Keratinocyte (primary cell): Measurements from ENCODE around the gene BNC1. TPM values are rescaled to one million over a fixed set of nuclear protein-coding genes. Genes with fewer than 3 reads are reported as not detected.
A peak's percentile ranks its signal among the peaks of the same experiment; 100 is the strongest.

Experiments
- DNase-seq: peaks from one replicate; pipeline ENCODE4 v3.0.0-alpha.2; 2011; ENCODE audit warnings: low read depth, missing footprints, low spot score
- FAIRE-seq: peaks from 2 replicates; lab custom pipeline; 2011; peaks lifted over from hg19 to GRCh38; lab: Jason Lieb, UNC
- H2AFZ ChIP-seq: 2 replicates; pipeline ENCODE4 v1.6.0; 2012; ENCODE audit warnings: low read length, control low read depth, inconsistent platforms; ENCODE audit not compliant: control insufficient read depth
- H3K27ac ChIP-seq: 2 replicates; pipeline ENCODE4 v1.5.1; 2011; ENCODE audit warnings: low read length; ENCODE audit not compliant: control insufficient read depth, insufficient read depth
- H3K27me3 ChIP-seq: 3 replicates; pipeline ENCODE4 v1.6.0; 2011; ENCODE audit warnings: low read length; ENCODE audit not compliant: control insufficient read depth, insufficient read depth; ENCODE audit errors: extremely low read depth
- H3K36me3 ChIP-seq, 2 experiments: 2 replicates in 1 of 2; 3 replicates in 1 of 2; pipeline ENCODE4 v1.5.1; 2011; ENCODE audit warnings: low read length in 2 of 2, mild to moderate bottlenecking in 1 of 2; ENCODE audit not compliant: control insufficient read depth in 2 of 2, insufficient read depth in 2 of 2; ENCODE audit errors: extremely low read depth in 1 of 2
- H3K4me1 ChIP-seq: 3 replicates; pipeline ENCODE4 v1.5.1; 2011; ENCODE audit warnings: low read length; ENCODE audit not compliant: control insufficient read depth, insufficient read depth; ENCODE audit errors: extremely low read depth
- H3K4me2 ChIP-seq: 3 replicates; pipeline ENCODE4 v1.6.0; 2011; ENCODE audit warnings: low read depth, low read length; ENCODE audit not compliant: control insufficient read depth, insufficient read depth; ENCODE audit errors: extremely low read depth
- H3K4me3 ChIP-seq, 3 experiments: fragments of 200-600 bp in 1 of 3; sonication (generic) in 1 of 3; 2 replicates in 2 of 3; 3 replicates in 1 of 3; pipeline ENCODE4 v1.5.1; 2011 to 2016; ENCODE audit warnings: low read length in 3 of 3, mild to moderate bottlenecking in 3 of 3, control low read depth in 2 of 3, inconsistent platforms in 1 of 3, low read depth in 1 of 3, mixed read lengths in 1 of 3, mixed run types in 1 of 3, moderate library complexity in 1 of 3; ENCODE audit not compliant: control insufficient read depth in 2 of 3, insufficient read depth in 2 of 3; ENCODE audit errors: extremely low read depth in 1 of 3
- H3K79me2 ChIP-seq: 2 replicates; pipeline ENCODE4 v1.6.0; 2012; ENCODE audit warnings: low read length; ENCODE audit not compliant: control insufficient read depth, insufficient read depth
- H3K9ac ChIP-seq: 3 replicates; pipeline ENCODE4 v1.6.0; 2011; ENCODE audit warnings: low read length; ENCODE audit not compliant: control insufficient read depth, insufficient read depth; ENCODE audit errors: extremely low read depth
- H3K9me1 ChIP-seq: 3 replicates; pipeline ENCODE4 v1.6.0; 2011; ENCODE audit warnings: low read length; ENCODE audit not compliant: control insufficient read depth, insufficient read depth; ENCODE audit errors: extremely low read depth
- H3K9me3 ChIP-seq: 2 replicates; pipeline ENCODE4 v1.5.1; 2012; ENCODE audit warnings: low read depth, low read length; ENCODE audit not compliant: control insufficient read depth
- H4K20me1 ChIP-seq: 3 replicates; pipeline ENCODE4 v1.6.0; 2011; ENCODE audit warnings: low read length; ENCODE audit not compliant: control insufficient read depth, insufficient read depth; ENCODE audit errors: extremely low read depth
- EZH2 ChIP-seq: IDR thresholded peaks from one replicate; pipeline ENCODE4 v1.6.1; 2012; ENCODE audit warnings: inconsistent platforms, mild to moderate bottlenecking, low read length, moderate library complexity
- dilution Hi-C: fragments of 300-500 bp; cut with MboI; formaldehyde crosslinking; loops from one replicate; pipeline ENCODE4 v1.7.0; 2020; ENCODE audit warnings: low sequenced_read_pairs; ENCODE audit not compliant: extremely low pct_ligation_motif_present
- polyA plus RNA-seq, 5 experiments: library from polyadenylated mRNA; depleted of rRNA in 3 of 5; stranded (reverse) in 3 of 5; stranded (forward) in 1 of 5; unstranded in 1 of 5; fragments of >200 nt; gene quantifications; 1 replicate in 1 of 5; 2 replicates in 3 of 5; 3 replicates in 1 of 5; pipeline versions ENCODE4 v1.2.1 to v1.2.3, GENCODE V29; 2011 to 2012; ENCODE audit warnings: missing spikeins in 2 of 5, low read depth in 1 of 5, low replicate concordance in 1 of 5
- TF ChIP-seq, protein P1 (sequence below), 3 experiments: IDR thresholded peaks in 1 of 3; conservative IDR thresholded peaks in 1 of 3; optimal IDR thresholded peaks in 1 of 3; 2 replicates in 2 of 3; 3 replicates in 1 of 3; pipeline versions ENCODE3 to v1.5.1; 2011; ENCODE audit warnings: low read length in 3 of 3, mild to moderate bottlenecking in 3 of 3, moderate library complexity in 2 of 3, control low read depth in 1 of 3, inconsistent platforms in 1 of 3; ENCODE audit not compliant: insufficient read depth in 2 of 3; ENCODE audit errors: extremely low read depth in 1 of 3

The BNC1 gene
- polyA plus RNA-seq, 1 donor (not counting 4 experiments of a cell fraction or from before 2014, with no cell fraction given), result 137 TPM

DNA sequence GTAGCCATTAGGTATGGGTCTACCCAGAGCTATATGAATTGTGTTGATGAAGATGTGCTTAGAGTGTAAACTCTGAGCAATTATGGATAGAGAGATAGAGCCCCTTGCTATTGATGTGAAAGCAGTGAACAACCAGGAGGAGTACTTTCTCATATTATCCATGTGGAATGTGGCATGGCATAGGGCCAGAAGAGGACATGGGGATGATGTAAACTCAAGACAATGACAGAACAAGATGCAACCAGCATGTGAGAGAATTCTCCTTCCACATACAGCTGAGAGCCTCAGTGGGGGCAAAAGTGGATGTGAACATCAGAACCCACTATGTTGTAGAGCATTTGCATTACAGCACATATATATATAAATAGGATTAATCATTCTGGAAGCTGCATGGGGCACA lies 36.4 kb upstream of the BNC1 start:
- no peak overlapping the region for H2AFZ ChIP-seq
- no peaks in the 10 kb centered on the region for H3K9me3 ChIP-seq
- TF ChIP-seq EZH2, result no peak
- TF ChIP-seq, protein P1, sequence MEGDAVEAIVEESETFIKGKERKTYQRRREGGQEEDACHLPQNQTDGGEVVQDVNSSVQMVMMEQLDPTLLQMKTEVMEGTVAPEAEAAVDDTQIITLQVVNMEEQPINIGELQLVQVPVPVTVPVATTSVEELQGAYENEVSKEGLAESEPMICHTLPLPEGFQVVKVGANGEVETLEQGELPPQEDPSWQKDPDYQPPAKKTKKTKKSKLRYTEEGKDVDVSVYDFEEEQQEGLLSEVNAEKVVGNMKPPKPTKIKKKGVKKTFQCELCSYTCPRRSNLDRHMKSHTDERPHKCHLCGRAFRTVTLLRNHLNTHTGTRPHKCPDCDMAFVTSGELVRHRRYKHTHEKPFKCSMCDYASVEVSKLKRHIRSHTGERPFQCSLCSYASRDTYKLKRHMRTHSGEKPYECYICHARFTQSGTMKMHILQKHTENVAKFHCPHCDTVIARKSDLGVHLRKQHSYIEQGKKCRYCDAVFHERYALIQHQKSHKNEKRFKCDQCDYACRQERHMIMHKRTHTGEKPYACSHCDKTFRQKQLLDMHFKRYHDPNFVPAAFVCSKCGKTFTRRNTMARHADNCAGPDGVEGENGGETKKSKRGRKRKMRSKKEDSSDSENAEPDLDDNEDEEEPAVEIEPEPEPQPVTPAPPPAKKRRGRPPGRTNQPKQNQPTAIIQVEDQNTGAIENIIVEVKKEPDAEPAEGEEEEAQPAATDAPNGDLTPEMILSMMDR (optimal IDR thresholded peaks at IDR 0.05 in 1 of 3, IDR thresholded peaks at IDR 0.05 in 1 of 3, conservative IDR thresholded peaks at IDR 0.05 in 1 of 3; ENCODE audit: extremely low read depth in 1 of 3, insufficient read depth in 2 of 3, low read length in 3 of 3), result no peak
- DNase-seq (peak; percentile 66), FAIRE-seq (peak; percentile 86)
- no peaks in the 10 kb centered on the region for H3K9me1 ChIP-seq
- dilution Hi-C loops, result no loop called here
- peak overlapping the region; percentile 81 for H3K27ac ChIP-seq
- H3K4me2 ChIP-seq, result peak overlapping the region; percentile 26
- H3K36me3 ChIP-seq, result no peaks in the 10 kb centered on the region
- H4K20me1 ChIP-seq, result no peaks in the 10 kb centered on the region
- no peak overlapping the region for H3K4me3 ChIP-seq
- no peaks in the 10 kb centered on the region for H3K27me3 ChIP-seq
- no peak overlapping the region for H3K9ac ChIP-seq
- no peaks in the 10 kb centered on the region for H3K79me2 ChIP-seq
- peaks cover 53% of the 10 kb centered on the region for H3K4me1 ChIP-seq

- H3K9me3 ChIP-seq, result no peaks in the 10 kb centered on the region
- FAIRE-seq, result peak; percentile 75
- no peaks in the 10 kb centered on the region for H3K79me2 ChIP-seq
- dilution Hi-C loops, result no loop called here
- no peak overlapping the region for H3K27ac ChIP-seq
- no peaks in the 10 kb centered on the region for H4K20me1 ChIP-seq
- TF ChIP-seq, protein P1 (optimal IDR thresholded peaks at IDR 0.05 in 1 of 3, IDR thresholded peaks at IDR 0.05 in 1 of 3, conservative IDR thresholded peaks at IDR 0.05 in 1 of 3; ENCODE audit: extremely low read depth in 1 of 3, insufficient read depth in 2 of 3, low read length in 3 of 3), result no peak
- no peak for TF ChIP-seq EZH2
- no peak for DNase-seq
- peak overlapping the region; percentile 26 for H3K4me2 ChIP-seq
- H2AFZ ChIP-seq, result no peak overlapping the region
- H3K36me3 ChIP-seq, result no peaks in the 10 kb centered on the region
- no peak overlapping the region for H3K9ac ChIP-seq
- peaks cover 53% of the 10 kb centered on the region for H3K4me1 ChIP-seq
- H3K27me3 ChIP-seq, result no peaks in the 10 kb centered on the region
- no peak overlapping the region for H3K4me3 ChIP-seq
- no peaks in the 10 kb centered on the region for H3K9me1 ChIP-seq
These were observed 35.9 kb upstream of the BNC1 start for GRCh38 chr15:83320404-83320803.
